ENCODE data around the gene GNPAT. TPM values are rescaled to one million over a fixed set of nuclear protein-coding genes. Genes with fewer than 3 reads are reported as not detected.

The GNPAT gene
- total RNA-seq, 2 donors from 2014 or later: 34.0 to 38.0 TPM

DNA sequence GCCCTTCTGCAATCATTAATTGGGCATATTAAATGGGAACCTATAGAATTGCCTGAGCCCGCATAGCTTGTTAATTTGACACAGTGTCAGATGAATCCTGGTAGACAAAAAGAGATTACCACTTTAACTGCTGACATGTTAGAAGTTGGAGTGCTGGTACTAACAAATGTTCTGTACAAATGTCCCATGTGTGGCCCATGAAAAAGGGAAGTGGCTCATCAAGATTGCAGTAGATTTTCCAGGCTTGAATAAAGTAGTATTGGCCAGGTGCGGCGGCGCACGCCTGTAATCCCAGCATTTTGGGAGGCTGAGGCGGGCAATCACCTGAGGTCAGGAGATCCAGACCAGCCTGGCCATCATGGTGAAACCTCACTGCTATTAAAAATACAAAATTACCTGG is 45.6 kb downstream of the GNPAT start:
- no peaks in the 10 kb centered on the region for H3K9me3 Mint-ChIP-seq
- no peaks in the 10 kb centered on the region for H3K4me1 Mint-ChIP-seq (ENCODE audit: low read depth in 2 of 2)
- H3K27ac Mint-ChIP-seq: no peak overlapping the region
- no peaks in the 10 kb centered on the region for H3K27me3 Mint-ChIP-seq
- ATAC-seq (no peak), DNase-seq (ENCODE audit: low spot score) (no peak)
- H3K4me3 Mint-ChIP-seq: no peak overlapping the region
- no peaks in the 10 kb centered on the region for H3K36me3 Mint-ChIP-seq

- Mint-ChIP-seq H3K9me3 (no peaks in the 10 kb centered on the region), H3K27me3 (no peaks in the 10 kb centered on the region), H3K4me1 (ENCODE audit: low read depth in 2 of 2) (no peaks in the 10 kb centered on the region), H3K4me3 (no peak overlapping the region), H3K27ac (no peak overlapping the region), H3K36me3 (no peaks in the 10 kb centered on the region)
- DNase-seq (ENCODE audit: low spot score): no peak
- no peak for ATAC-seq
Measured at GRCh38 chr1:231295938-231296337, 54.9 kb downstream of the GNPAT start.

DNA sequence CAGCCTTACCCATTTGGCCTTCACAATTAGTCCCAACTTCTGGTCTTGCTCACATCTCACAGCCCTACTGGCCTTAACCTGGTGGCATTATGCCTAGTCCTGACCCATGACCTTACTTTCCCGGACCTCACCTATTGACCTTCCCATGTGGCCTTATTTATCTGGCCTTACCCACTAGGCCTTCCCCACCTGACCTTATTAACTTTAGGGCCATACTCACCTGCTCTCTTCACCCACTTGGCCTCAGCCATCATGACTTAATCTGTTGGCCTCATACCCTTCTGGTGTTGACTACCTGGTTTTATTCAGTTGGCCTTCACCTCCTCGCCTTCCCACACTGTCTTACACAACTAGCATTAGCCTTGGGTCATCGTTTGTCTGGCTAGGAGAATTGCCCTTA is 61.0 kb downstream of the GNPAT start:
- H3K27me3 Mint-ChIP-seq: no peaks in the 10 kb centered on the region
- no peak overlapping the region for H3K27ac Mint-ChIP-seq
- no peaks in the 10 kb centered on the region for H3K36me3 Mint-ChIP-seq
- no peak overlapping the region for H3K4me3 Mint-ChIP-seq
- H3K9me3 Mint-ChIP-seq: no peaks in the 10 kb centered on the region
- no peaks in the 10 kb centered on the region for H3K4me1 Mint-ChIP-seq (ENCODE audit: low read depth in 2 of 2)
- DNase-seq (ENCODE audit: low spot score) (no peak), ATAC-seq (no peak)

- ATAC-seq (no peak), DNase-seq (ENCODE audit: low spot score) (no peak)
- no peaks in the 10 kb centered on the region for H3K9me3 Mint-ChIP-seq
- H3K27me3 Mint-ChIP-seq: peaks cover 0 to 7% of the 10 kb centered on the region in 2 donors
- no peaks in the 10 kb centered on the region for H3K36me3 Mint-ChIP-seq
- H3K27ac Mint-ChIP-seq: no peak overlapping the region
- H3K4me3 Mint-ChIP-seq: no peak overlapping the region
- no peaks in the 10 kb centered on the region for H3K4me1 Mint-ChIP-seq (ENCODE audit: low read depth in 2 of 2)
Measured at GRCh38 chr1:231310391-231310934, 69.5 kb downstream of the GNPAT start.

DNA sequence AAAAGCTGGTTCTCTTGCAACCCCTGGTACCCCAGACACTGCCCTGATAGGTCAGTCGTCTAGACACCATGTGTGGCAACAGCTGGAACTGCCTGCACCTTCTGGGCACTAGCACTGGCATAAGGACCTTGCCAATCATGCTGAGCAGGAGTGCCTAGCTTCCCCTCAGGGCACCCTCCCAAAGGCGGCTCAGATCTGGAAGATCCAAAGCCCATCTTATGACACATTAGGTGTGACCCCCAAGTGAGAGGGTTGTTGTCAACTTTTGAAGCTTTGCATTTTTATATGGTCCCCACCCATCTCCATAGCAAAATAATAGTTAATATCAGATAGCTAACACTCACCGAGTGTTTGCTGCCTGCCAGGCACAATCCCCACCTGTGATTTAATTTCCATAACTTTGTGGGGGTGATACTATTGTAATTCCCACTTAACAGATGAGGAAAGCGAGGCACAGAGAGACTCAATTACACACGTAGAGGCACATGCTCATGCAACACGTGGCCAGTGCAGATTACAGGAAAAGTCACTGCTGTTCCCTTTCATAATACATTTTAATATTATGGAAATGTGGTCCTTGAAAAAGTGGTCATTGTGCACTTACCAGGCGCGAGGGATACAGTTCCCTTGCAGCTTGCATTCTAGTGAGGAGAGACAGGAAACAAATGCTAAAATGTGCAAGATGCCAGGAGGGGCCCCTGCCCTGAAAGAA is 70.9 kb downstream of the GNPAT start:
- ATAC-seq: no peak
- Mint-ChIP-seq H3K4me3 (no peak overlapping the region), H3K4me1 (ENCODE audit: low read depth in 2 of 2) (no peaks in the 10 kb centered on the region), H3K36me3 (no peaks in the 10 kb centered on the region), H3K27ac (no peak overlapping the region), H3K27me3 (peaks cover 0 to 7% of the 10 kb centered on the region in 2 donors), H3K9me3 (no peaks in the 10 kb centered on the region)
- no peak for DNase-seq (ENCODE audit: low spot score)

- Mint-ChIP-seq H3K4me3 (no peak overlapping the region), H3K9me3 (no peaks in the 10 kb centered on the region), H3K27me3 (peaks cover 0 to 7% of the 10 kb centered on the region in 2 donors), H3K36me3 (no peaks in the 10 kb centered on the region), H3K4me1 (ENCODE audit: low read depth in 2 of 2) (no peaks in the 10 kb centered on the region), H3K27ac (no peak overlapping the region)
- DNase-seq (ENCODE audit: low spot score): no peak
- ATAC-seq: no peak
Measured at GRCh38 chr1:231312432-231312788, 71.4 kb downstream of the GNPAT start.

DNA sequence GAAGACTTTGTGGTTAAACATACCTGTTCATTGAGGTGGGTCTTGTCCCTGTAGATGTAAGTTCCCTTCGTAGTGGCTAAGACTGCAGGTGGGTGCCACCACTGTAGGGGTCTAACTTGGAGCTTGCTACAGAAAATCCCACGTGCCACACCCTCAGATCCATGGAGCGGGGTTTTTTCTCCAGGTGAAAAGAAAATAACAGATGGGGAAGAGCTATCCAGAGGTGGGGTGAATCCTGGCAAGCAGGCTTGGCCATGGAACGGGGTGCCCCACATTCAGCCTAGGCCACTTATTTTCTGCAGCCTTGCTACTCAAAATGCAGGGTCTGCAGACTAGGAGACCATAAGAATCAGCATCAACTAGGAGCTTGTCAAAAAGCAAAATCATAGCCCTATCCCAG is 72.6 kb downstream of the GNPAT start:
- H3K9me3 Mint-ChIP-seq: no peaks in the 10 kb centered on the region
- no peak overlapping the region for H3K4me3 Mint-ChIP-seq
- H3K36me3 Mint-ChIP-seq: no peaks in the 10 kb centered on the region
- no peaks in the 10 kb centered on the region for H3K4me1 Mint-ChIP-seq (ENCODE audit: low read depth in 2 of 2)
- DNase-seq (ENCODE audit: low spot score) (no peak), ATAC-seq (no peak)
- H3K27ac Mint-ChIP-seq: no peak overlapping the region
- H3K27me3 Mint-ChIP-seq: peaks cover 0 to 7% of the 10 kb centered on the region in 2 donors

DNA sequence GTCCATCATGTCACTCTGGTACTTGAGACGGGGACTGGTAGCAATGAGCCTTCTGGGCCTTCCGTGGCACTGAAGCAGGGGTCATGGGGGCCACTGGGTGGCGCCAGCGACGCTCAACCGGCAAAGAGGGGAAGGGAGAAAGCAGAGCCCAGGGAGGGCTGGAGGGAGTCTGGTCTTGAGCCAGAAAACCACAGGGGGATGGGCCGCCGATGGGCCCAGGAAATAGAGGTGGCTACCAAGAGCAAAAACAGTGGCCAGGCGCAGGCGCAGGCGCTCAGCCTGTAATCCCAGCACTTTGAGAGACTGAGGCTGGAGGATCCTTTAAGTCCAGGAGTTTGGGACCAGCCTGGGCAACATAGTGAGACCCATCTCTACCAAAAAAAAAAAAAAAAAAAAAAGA is 74.9 kb downstream of the GNPAT start:
- DNase-seq (ENCODE audit: low spot score): no peak
- H3K27ac Mint-ChIP-seq: no peak overlapping the region

DNA sequence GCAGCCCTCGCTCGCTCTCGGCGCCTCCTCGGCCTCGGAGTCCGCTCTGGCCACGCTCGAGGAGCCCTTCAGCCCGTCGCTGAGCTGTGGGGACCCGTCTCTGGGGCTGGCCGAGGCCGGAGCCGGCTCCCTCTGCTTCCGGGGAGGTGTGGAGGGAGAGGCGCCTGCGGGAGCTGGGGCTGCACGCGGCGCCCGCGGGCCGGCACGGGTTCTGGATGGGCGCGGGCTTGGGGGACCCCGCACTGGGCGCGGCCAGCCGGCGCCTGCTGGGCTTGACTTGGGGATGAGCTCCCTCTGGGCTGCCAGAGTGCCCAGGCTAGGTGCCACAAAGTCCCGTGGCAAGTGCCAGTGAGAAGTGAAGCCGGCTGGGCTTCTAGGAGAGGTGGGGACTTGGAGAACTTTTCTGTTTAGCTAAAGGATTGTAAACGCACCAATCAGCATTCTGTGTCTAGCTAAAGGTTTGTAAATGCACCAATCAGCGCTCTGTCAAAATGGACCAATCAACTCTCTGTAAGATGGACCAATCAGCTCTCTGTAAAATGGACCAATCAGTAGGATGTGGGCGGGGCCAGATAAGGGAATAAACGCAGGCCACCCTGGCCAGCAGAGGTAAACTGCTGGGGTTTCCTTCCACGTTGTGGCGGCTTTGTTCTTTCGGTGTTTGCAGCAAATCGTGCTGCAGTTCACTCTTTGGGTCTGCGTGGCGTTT is 76.4 kb downstream of the GNPAT start:
- Mint-ChIP-seq H3K27ac (no peak overlapping the region), H3K9me3 (no peaks in the 10 kb centered on the region), H3K4me1 (ENCODE audit: low read depth in 2 of 2) (no peaks in the 10 kb centered on the region), H3K27me3 (peaks cover 0 to under 1% of the 10 kb centered on the region in 2 donors), H3K36me3 (no peaks in the 10 kb centered on the region), H3K4me3 (no peak overlapping the region)
- ATAC-seq (no peak), DNase-seq (ENCODE audit: low spot score) (no peak)

More for the DNA sequence above, 74.9 kb downstream of the GNPAT start:
- Mint-ChIP-seq H3K9me3 (no peaks in the 10 kb centered on the region), H3K4me1 (ENCODE audit: low read depth in 2 of 2) (no peaks in the 10 kb centered on the region), H3K27me3 (peaks cover 0 to 7% of the 10 kb centered on the region in 2 donors), H3K36me3 (no peaks in the 10 kb centered on the region), H3K4me3 (no peak overlapping the region)
- peak; percentile 71 to 75 for ATAC-seq

DNA sequence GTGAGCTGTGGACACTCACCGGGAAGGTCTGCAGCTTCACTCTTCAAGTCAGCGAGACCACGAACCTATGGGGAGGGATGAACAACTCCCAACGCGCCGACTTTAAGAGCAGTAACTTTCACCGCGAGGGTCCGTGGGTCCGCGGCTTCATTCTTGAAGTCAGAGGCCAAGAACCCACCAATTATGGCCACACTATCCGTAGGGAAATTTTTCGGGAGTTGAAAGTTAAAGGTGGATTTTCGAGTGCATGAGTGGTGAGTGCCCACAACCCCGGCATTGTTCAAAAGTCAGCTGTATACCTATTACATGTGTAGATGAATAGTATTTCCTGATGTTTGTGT is 77.0 kb downstream of the GNPAT start:
- Mint-ChIP-seq H3K27me3 (no peaks in the 10 kb centered on the region), H3K27ac (no peak overlapping the region), H3K9me3 (no peaks in the 10 kb centered on the region), H3K4me3 (no peak overlapping the region), H3K4me1 (ENCODE audit: low read depth in 2 of 2) (no peaks in the 10 kb centered on the region), H3K36me3 (no peaks in the 10 kb centered on the region)
- DNase-seq (ENCODE audit: low spot score): no peak
- ATAC-seq: no peak

DNA sequence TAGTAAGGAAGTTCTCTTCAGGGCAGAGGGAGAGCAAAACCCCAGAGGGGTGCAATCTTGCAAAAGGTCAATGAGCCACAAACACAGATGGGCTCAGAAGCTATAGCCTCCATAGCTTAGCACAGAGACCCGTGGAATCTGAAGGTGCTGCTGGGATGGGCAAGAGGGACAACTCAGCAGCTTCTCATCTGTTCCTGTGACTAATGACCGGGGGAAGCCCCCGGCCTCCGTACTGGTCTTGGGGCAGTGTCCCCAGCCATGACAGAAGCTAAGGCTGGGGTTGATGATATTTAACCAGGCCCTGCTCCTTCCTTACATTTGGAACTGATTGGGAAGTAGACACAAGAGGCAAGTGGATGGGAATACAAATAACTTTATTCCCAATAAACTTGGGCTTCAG is 77.6 kb downstream of the GNPAT start:
- no peak for DNase-seq (ENCODE audit: low spot score)
- Mint-ChIP-seq H3K36me3 (no peaks in the 10 kb centered on the region), H3K4me3 (no peak overlapping the region), H3K27ac (no peak overlapping the region), H3K9me3 (no peaks in the 10 kb centered on the region), H3K27me3 (no peaks in the 10 kb centered on the region), H3K4me1 (ENCODE audit: low read depth in 2 of 2) (no peaks in the 10 kb centered on the region)
- ATAC-seq: no peak

GRCh38 chr1:231319080-231319479 is 78.1 kb downstream of the GNPAT start:
- Mint-ChIP-seq H3K4me3 (no peak overlapping the region), H3K4me1 (ENCODE audit: low read depth in 2 of 2) (no peaks in the 10 kb centered on the region), H3K36me3 (no peaks in the 10 kb centered on the region), H3K9me3 (no peaks in the 10 kb centered on the region), H3K27ac (no peak overlapping the region), H3K27me3 (no peaks in the 10 kb centered on the region)
- DNase-seq (ENCODE audit: low spot score) (no peak), ATAC-seq (no peak)

DNA sequence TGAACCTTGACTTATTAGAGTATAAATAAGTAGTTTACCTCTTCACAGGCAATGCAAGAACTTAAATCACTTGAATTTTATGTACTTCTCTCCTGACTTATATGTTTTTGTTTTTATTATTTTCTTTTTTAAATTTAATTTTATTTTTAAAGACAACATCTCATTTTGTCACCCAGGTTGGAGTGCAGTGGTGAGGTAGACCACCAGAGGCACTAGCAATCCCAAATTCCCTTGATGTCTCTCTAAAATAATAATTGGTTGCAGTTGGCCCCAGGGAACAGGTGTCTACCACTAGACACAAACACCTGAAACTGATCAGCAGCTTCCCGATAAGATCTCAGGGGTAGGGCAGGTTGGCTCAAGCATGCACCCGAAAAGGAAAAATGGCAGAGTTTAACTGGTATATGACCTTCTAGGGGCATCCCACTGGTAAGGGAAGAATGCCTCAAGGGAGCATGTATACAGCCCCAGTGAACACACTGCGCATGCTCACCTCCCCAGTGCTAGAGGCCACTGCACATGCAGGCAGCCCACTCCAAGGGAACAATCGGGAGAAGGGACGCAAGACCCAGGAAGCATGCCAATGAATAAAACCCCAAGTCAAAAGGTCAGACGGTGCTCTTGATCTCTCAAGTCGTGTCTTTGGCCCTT is 82.0 kb downstream of the GNPAT start:
- H3K9me3 Mint-ChIP-seq: no peaks in the 10 kb centered on the region
- H3K4me3 Mint-ChIP-seq: no peak overlapping the region
- no peaks in the 10 kb centered on the region for H3K36me3 Mint-ChIP-seq
- DNase-seq (ENCODE audit: low spot score): no peak
- H3K4me1 Mint-ChIP-seq (ENCODE audit: low read depth in 2 of 2): no peaks in the 10 kb centered on the region
- ATAC-seq: no peak
- no peak overlapping the region for H3K27ac Mint-ChIP-seq
- no peaks in the 10 kb centered on the region for H3K27me3 Mint-ChIP-seq

- no peaks in the 10 kb centered on the region for H3K36me3 Mint-ChIP-seq
- H3K9me3 Mint-ChIP-seq: no peaks in the 10 kb centered on the region
- peak overlapping the region in 1 of 2 donors; percentile 45 for H3K27ac Mint-ChIP-seq
- H3K4me3 Mint-ChIP-seq: no peak overlapping the region
- H3K4me1 Mint-ChIP-seq (ENCODE audit: low read depth in 2 of 2): no peaks in the 10 kb centered on the region
- DNase-seq (ENCODE audit: low spot score) (no peak), ATAC-seq (no peak)
- no peaks in the 10 kb centered on the region for H3K27me3 Mint-ChIP-seq
Measured at GRCh38 chr1:231324660-231325059, 83.6 kb downstream of the GNPAT start.
